HEK293 (cell line): ENCODE measurements around the gene NUMB.

ENCODE experiments used
- CTCF ChIA-PET: fragments of 350-600 bp; formaldehyde crosslinking; extraction: SDS; loops from one replicate; lab custom pipeline; 2021; ENCODE audit warnings: antibody characterized with exemption; lab: Yijun Ruan, JAX
- POLR2A ChIA-PET: fragments of 300-600 bp; formaldehyde crosslinking; extraction: SDS; loops from one replicate; lab custom pipeline; 2020; ENCODE audit warnings: antibody characterized with exemption, inconsistent platforms; lab: Yijun Ruan, JAX
- H3K27ac ChIP-seq: fragments of 200-500 bp; sonication (Bioruptor generic); 2 replicates; pipeline ENCODE4 v1.5.1; 2014; ENCODE audit warnings: low read depth, low read length, control low read depth, inconsistent platforms; ENCODE audit errors: extremely low read depth
- H3K36me3 ChIP-seq, 2 experiments: fragments of 200-500 bp in 1 of 2; sonication (Bioruptor generic) in 1 of 2; 1 replicate in 1 of 2; 2 replicates in 1 of 2; pipeline ENCODE4 v1.5.1; 2014 to 2017; ENCODE audit warnings: inconsistent platforms in 2 of 2, low read length in 2 of 2; ENCODE audit not compliant: control insufficient read depth in 2 of 2, insufficient read depth in 1 of 2
- H3K4me1 ChIP-seq: fragments of 200-500 bp; sonication (Bioruptor generic); 2 replicates; pipeline ENCODE4 v1.5.1; 2014; ENCODE audit warnings: mild to moderate bottlenecking, low read length, inconsistent platforms; ENCODE audit not compliant: control insufficient read depth, insufficient read depth
- H3K4me3 ChIP-seq: 2 replicates; pipeline ENCODE4 v1.5.1; 2011; ENCODE audit warnings: low read depth, mild to moderate bottlenecking, control low read depth, low read length, moderate library complexity
- H3K9me3 ChIP-seq: fragments of 200-500 bp; sonication (Bioruptor generic); 2 replicates; pipeline ENCODE4 v1.5.1; 2014; ENCODE audit warnings: low read depth, low read length, inconsistent platforms; ENCODE audit not compliant: control insufficient read depth, insufficient read depth
- EGR2 ChIP-seq: fragments of 450-650 bp; formaldehyde crosslinking; IDR thresholded peaks from 2 replicates; pipeline ENCODE4 v1.5.1; 2016; ENCODE audit warnings: low read depth, missing biosample characterization, missing genetic modification characterization
- GLIS1 ChIP-seq: fragments of 450-650 bp; formaldehyde crosslinking; IDR thresholded peaks from 2 replicates; pipeline ENCODE4 v1.5.1; 2016; ENCODE audit warnings: missing biosample characterization, missing genetic modification characterization
- HOXC10 ChIP-seq: sonication (generic); formaldehyde crosslinking; IDR thresholded peaks from 2 replicates; pipeline ENCODE4 v1.8.1; 2023; ENCODE audit warnings: mild to moderate bottlenecking, missing genetic modification reagents
- HOXD13 ChIP-seq: sonication (generic); formaldehyde crosslinking; IDR thresholded peaks from 2 replicates; pipeline ENCODE4 v1.8.0; 2022; ENCODE audit warnings: missing genetic modification reagents, borderline replicate concordance
- MEIS1 ChIP-seq: sonication (generic); formaldehyde crosslinking; IDR thresholded peaks from 2 replicates; pipeline ENCODE4 v1.8.1; 2022; ENCODE audit warnings: missing genetic modification reagents, mild to moderate bottlenecking, borderline replicate concordance
- MYNN ChIP-seq: fragments of 450-650 bp; formaldehyde crosslinking; IDR thresholded peaks from 2 replicates; pipeline ENCODE4 v1.5.1; 2016; ENCODE audit warnings: missing biosample characterization, missing genetic modification characterization, borderline replicate concordance
- ZBTB7A ChIP-seq: fragments of 450-650 bp; formaldehyde crosslinking; IDR thresholded peaks from 2 replicates; pipeline ENCODE4 v1.5.1; 2016; ENCODE audit warnings: low read depth, missing biosample characterization, missing genetic modification characterization
- ZFHX2 ChIP-seq: fragments of 450-650 bp; formaldehyde crosslinking; conservative IDR thresholded peaks from 2 replicates; pipeline ENCODE4 v1.5.1; 2016; ENCODE audit warnings: missing biosample characterization, missing genetic modification characterization
- ZNF239 ChIP-seq: fragments of 450-650 bp; formaldehyde crosslinking; IDR thresholded peaks from 2 replicates; pipeline ENCODE4 v1.5.1; 2016; ENCODE audit warnings: missing biosample characterization, missing genetic modification characterization
- ZNF266 ChIP-seq: fragments of 450-650 bp; formaldehyde crosslinking; IDR thresholded peaks from 2 replicates; pipeline ENCODE4 v1.5.1; 2016; ENCODE audit warnings: missing biosample characterization, missing genetic modification characterization, low read depth
- ZNF341 ChIP-seq: fragments of 450-650 bp; formaldehyde crosslinking; IDR thresholded peaks from 2 replicates; pipeline ENCODE4; 2016; ENCODE audit warnings: low read depth, missing biosample characterization, missing genetic modification characterization
- ZNF416 ChIP-seq: fragments of 450-650 bp; formaldehyde crosslinking; IDR thresholded peaks from 2 replicates; pipeline ENCODE4 v1.5.1; 2016; ENCODE audit warnings: missing biosample characterization, missing genetic modification characterization
- ZNF433 ChIP-seq: fragments of 450-650 bp; formaldehyde crosslinking; IDR thresholded peaks from 2 replicates; pipeline ENCODE4 v1.5.1; 2016; ENCODE audit warnings: missing biosample characterization, missing genetic modification characterization, low read depth
- ZNF48 ChIP-seq: fragments of 450-650 bp; formaldehyde crosslinking; IDR thresholded peaks from 2 replicates; pipeline ENCODE4 v1.5.1; 2016; ENCODE audit warnings: missing biosample characterization, missing genetic modification characterization
- ZNF549 ChIP-seq: fragments of 450-650 bp; IDR thresholded peaks from 2 replicates; pipeline ENCODE4 v1.5.1; 2018; ENCODE audit warnings: missing biosample characterization, missing genetic modification characterization, mild to moderate bottlenecking, inconsistent platforms, moderate library complexity
- ZNF558 ChIP-seq: fragments of 450-650 bp; formaldehyde crosslinking; IDR thresholded peaks from 2 replicates; pipeline ENCODE4 v1.5.1; 2016; ENCODE audit warnings: missing biosample characterization, missing genetic modification characterization
- ZNF600 ChIP-seq: fragments of 450-650 bp; formaldehyde crosslinking; IDR thresholded peaks from 2 replicates; pipeline ENCODE4 v1.5.1; 2016; ENCODE audit warnings: missing biosample characterization, missing genetic modification characterization
- ZSCAN30 ChIP-seq: fragments of 450-650 bp; IDR thresholded peaks from 2 replicates; pipeline ENCODE4 v1.5.1; 2018; ENCODE audit warnings: missing biosample characterization, mild to moderate bottlenecking, missing genetic modification characterization, moderate library complexity
- TF ChIP-seq, protein P1 (sequence below): fragments of 450-650 bp; formaldehyde crosslinking; conservative IDR thresholded peaks from 2 replicates; pipeline ENCODE4 v1.5.1; 2016; ENCODE audit warnings: low read depth, missing biosample characterization, missing genetic modification characterization
- TF ChIP-seq, protein P2 (sequence below): fragments of 450-650 bp; formaldehyde crosslinking; IDR thresholded peaks from 2 replicates; pipeline ENCODE4 v1.5.1; 2016; ENCODE audit warnings: missing biosample characterization, missing genetic modification characterization
- TF ChIP-seq, protein P3 (sequence below): fragments of 450-650 bp; formaldehyde crosslinking; optimal IDR thresholded peaks from 2 replicates; pipeline ENCODE3; 2016; ENCODE audit warnings: missing biosample characterization, mild to moderate bottlenecking, missing genetic modification characterization

Gene NUMB

DNA sequence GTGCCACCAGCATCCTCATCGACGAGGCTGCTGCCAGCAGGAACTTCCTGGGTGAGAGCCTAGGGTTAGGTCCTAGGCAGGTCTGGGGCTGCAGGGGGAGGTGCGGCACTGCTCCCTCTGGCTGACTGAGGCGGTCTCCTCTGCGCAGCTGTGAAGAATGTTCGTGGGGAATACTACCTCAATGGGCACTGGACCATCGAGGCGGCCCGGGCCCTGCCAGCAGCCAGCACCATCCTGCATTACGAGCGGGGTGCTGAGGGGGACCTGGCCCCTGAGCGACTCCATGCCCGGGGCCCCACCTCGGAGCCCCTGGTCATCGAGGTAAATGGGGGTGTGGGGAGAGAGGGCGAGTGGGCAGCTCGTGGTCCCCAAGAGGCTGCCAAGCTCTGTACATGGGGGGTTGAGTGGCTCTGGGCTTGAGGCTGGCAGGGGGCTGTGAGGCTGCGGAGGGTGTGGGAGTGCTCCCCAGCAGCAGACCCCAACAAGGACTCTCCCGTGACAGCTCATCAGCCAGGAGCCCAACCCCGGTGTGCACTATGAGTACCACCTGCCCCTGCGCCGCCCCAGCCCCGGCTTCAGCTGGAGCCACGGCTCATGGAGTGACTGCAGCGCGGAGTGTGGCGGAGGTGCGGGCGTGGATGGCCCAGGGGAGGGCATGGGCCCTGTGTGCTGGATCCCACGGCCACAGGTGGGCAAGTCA lies 206.7 kb downstream of the NUMB start:
- no peak overlapping the region for H3K4me3 ChIP-seq
- H3K36me3 ChIP-seq, result no peaks in the 10 kb centered on the region; a peak in 1 of 3 replicates
- ChIA-PET CTCF (no interaction called here), POLR2A (no interaction called here)
- H3K4me1 ChIP-seq, result no peaks in the 10 kb centered on the region
- H3K27ac ChIP-seq, result no peak overlapping the region
- TF ChIP-seq ZSCAN30 (no peak), ZNF549 (no peak), HOXD13 (CRISPR knock-in tag) (no peak), ZNF48 (tag by site-specific recombination) (no peak), ZBTB7A (tag by site-specific recombination) (no peak), GLIS1 (tag by site-specific recombination) (no peak), ZNF600 (no peak), MYNN (tag by site-specific recombination) (no peak), MEIS1 (CRISPR knock-in tag) (no peak), ZNF341 (tag by site-specific recombination) (no peak), HOXC10 (no peak), ZNF433 (tag by site-specific recombination) (no peak), ZNF416 (tag by site-specific recombination) (no peak), ZNF558 (tag by site-specific recombination) (no peak)
- TF ChIP-seq, protein P1, sequence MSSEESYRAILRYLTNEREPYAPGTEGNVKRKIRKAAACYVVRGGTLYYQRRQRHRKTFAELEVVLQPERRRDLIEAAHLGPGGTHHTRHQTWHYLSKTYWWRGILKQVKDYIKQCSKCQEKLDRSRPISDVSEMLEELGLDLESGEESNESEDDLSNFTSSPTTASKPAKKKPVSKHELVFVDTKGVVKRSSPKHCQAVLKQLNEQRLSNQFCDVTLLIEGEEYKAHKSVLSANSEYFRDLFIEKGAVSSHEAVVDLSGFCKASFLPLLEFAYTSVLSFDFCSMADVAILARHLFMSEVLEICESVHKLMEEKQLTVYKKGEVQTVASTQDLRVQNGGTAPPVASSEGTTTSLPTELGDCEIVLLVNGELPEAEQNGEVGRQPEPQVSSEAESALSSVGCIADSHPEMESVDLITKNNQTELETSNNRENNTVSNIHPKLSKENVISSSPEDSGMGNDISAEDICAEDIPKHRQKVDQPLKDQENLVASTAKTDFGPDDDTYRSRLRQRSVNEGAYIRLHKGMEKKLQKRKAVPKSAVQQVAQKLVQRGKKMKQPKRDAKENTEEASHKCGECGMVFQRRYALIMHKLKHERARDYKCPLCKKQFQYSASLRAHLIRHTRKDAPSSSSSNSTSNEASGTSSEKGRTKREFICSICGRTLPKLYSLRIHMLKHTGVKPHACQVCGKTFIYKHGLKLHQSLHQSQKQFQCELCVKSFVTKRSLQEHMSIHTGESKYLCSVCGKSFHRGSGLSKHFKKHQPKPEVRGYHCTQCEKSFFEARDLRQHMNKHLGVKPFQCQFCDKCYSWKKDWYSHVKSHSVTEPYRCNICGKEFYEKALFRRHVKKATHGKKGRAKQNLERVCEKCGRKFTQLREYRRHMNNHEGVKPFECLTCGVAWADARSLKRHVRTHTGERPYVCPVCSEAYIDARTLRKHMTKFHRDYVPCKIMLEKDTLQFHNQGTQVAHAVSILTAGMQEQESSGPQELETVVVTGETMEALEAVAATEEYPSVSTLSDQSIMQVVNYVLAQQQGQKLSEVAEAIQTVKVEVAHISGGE, result no peak
- TF ChIP-seq, protein P2, sequence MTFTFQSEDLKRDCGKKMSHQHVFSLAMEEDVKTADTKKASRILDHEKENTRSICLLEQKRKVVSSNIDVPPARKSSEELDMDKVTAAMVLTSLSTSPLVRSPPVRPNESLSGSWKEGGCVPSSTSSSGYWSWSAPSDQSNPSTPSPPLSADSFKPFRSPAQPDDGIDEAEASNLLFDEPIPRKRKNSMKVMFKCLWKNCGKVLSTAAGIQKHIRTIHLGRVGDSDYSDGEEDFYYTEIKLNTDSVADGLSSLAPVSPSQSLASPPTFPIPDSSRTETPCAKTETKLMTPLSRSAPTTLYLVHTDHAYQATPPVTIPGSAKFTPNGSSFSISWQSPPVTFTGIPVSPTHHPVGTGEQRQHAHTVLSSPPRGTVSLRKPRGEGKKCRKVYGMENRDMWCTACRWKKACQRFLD (tag by site-specific recombination), result no peak
- TF ChIP-seq, protein P3, sequence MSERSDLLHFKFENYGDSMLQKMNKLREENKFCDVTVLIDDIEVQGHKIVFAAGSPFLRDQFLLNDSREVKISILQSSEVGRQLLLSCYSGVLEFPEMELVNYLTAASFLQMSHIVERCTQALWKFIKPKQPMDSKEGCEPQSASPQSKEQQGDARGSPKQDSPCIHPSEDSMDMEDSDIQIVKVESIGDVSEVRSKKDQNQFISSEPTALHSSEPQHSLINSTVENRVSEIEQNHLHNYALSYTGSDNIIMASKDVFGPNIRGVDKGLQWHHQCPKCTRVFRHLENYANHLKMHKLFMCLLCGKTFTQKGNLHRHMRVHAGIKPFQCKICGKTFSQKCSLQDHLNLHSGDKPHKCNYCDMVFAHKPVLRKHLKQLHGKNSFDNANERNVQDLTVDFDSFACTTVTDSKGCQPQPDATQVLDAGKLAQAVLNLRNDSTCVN (tag by site-specific recombination), result no peak
- H3K9me3 ChIP-seq, result no peaks in the 10 kb centered on the region

DNA sequence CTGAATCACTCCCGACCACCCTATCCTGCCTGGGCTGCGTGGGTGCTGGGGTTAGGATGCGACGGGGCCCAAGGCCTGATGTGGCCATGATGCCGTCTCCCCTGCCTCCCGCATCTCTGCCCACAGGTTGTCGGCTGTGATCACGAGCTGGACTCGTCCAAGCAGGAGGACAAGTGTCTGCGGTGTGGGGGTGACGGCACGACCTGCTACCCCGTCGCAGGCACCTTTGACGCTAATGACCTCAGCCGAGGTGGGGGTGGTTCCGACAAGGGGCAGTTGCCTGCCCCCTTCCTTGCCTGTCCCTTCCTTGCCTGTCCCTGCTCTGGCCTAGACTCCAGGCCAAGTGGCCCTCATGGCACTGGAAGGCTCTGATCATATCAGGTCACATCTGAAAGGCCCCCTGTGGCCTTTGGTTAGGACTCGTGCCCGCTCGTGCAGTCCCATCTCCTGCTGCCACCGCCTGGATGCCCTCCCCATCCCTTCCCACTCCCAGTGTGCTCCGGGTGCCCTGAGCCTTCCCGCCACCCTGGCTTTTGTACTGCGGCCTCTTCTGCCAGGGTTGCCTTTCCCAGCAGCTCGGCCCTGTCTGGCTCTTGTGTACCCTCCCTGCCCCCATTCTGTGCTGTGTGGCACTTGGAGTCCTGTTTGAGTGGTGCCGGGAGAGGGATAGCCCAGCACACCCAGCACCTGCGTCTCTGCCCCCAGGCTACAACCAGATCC lies 207.4 kb downstream of the NUMB start:
- no peak for TF ChIP-seq ZNF239 (tag by site-specific recombination)
- no peak for TF ChIP-seq ZNF266
- 0 out of 2 replicates have a peak, but pooled peaks have one; percentile 22 for TF ChIP-seq ZFHX2 (tag by site-specific recombination)
- 0 out of 2 replicates have a peak, but pooled peaks have one; percentile 13 for TF ChIP-seq EGR2
- Histone ChIP-seq H3K27ac (no peak overlapping the region), H3K36me3 (no peaks in the 10 kb centered on the region; a peak in 1 of 3 replicates), H3K9me3 (no peaks in the 10 kb centered on the region), H3K4me1 (no peaks in the 10 kb centered on the region), H3K4me3 (no peak overlapping the region)
- POLR2A ChIA-PET, result no interaction called here
- CTCF ChIA-PET, result no interaction called here
